ENCODE measurements around the gene KIF4A.
"Not testable (repeated sequence)": the region's sequence is repeated elsewhere in the genome, so short reads cannot be mapped to it uniquely, and the experiment has no call there.

The KIF4A gene

GRCh38 chrX:70254909-70255308, 35.0 kb upstream of the KIF4A start:
- Histone ChIP-seq H3K9ac (ENCODE audit: low read length in 5 of 5) (no peak overlapping the region), H3K4me1 (ENCODE audit: control insufficient read depth in 5 of 5, insufficient read depth in 5 of 5, low read length in 5 of 5) (peaks cover 0 to 8% (median 8%) of the 10 kb centered on the region in 5 donors), H3K4me3 (ENCODE audit: low read depth in 1 of 5, low read length in 5 of 5) (no peak overlapping the region), H3K27ac (ENCODE audit: low read depth, low read length) (no peak overlapping the region), H3K27me3 (ENCODE audit: control insufficient read depth in 5 of 5, insufficient read depth in 4 of 5, low read length in 5 of 5) (peaks cover 0 to 17% (median 3%) of the 10 kb centered on the region in 5 donors), H3K36me3 (ENCODE audit: control insufficient read depth in 5 of 5, insufficient read depth in 5 of 5, low read length in 5 of 5) (no peaks in the 10 kb centered on the region), H3K9me3 (ENCODE audit: control insufficient read depth in 5 of 5, low read length in 5 of 5) (no peaks in the 10 kb centered on the region)

GRCh38 chrX:70255452-70255851, 34.5 kb upstream of the KIF4A start:
- H3K27me3 ChIP-seq (ENCODE audit: control insufficient read depth in 5 of 5, insufficient read depth in 4 of 5, low read length in 5 of 5) = peaks cover 0 to 18% (median 4%) of the 10 kb centered on the region in 5 donors

GRCh38 chrX:70257423-70258288, 32.2 kb upstream of the KIF4A start:
- H3K9me3 ChIP-seq (ENCODE audit: control insufficient read depth in 5 of 5, low read length in 5 of 5) = peaks cover 0 to 3% (median 0%) of the 10 kb centered on the region in 5 donors
- H3K27ac ChIP-seq (ENCODE audit: low read depth, low read length) = no peak overlapping the region
- H3K36me3 ChIP-seq (ENCODE audit: control insufficient read depth in 5 of 5, insufficient read depth in 5 of 5, low read length in 5 of 5) = no peaks in the 10 kb centered on the region
- H3K9ac ChIP-seq (ENCODE audit: low read length in 5 of 5) = no peak overlapping the region
- H3K4me3 ChIP-seq (ENCODE audit: low read depth in 1 of 5, low read length in 5 of 5) = no peak overlapping the region
- peaks cover 0 to 18% (median 4%) of the 10 kb centered on the region in 5 donors for H3K27me3 ChIP-seq (ENCODE audit: control insufficient read depth in 5 of 5, insufficient read depth in 4 of 5, low read length in 5 of 5)
- H3K4me1 ChIP-seq (ENCODE audit: control insufficient read depth in 5 of 5, insufficient read depth in 5 of 5, low read length in 5 of 5) = peaks cover 0 to 8% (median 8%) of the 10 kb centered on the region in 5 donors

More at GRCh38 chrX:70255452-70255851, 34.5 kb upstream of the KIF4A start:
- Histone ChIP-seq H3K4me3 (ENCODE audit: low read depth in 1 of 5, low read length in 5 of 5) (no peak overlapping the region), H3K27ac (ENCODE audit: low read depth, low read length) (no peak overlapping the region), H3K9me3 (ENCODE audit: control insufficient read depth in 5 of 5, low read length in 5 of 5) (no peaks in the 10 kb centered on the region), H3K9ac (ENCODE audit: low read length in 5 of 5) (no peak overlapping the region), H3K4me1 (ENCODE audit: control insufficient read depth in 5 of 5, insufficient read depth in 5 of 5, low read length in 5 of 5) (peaks cover 0 to 8% (median 8%) of the 10 kb centered on the region in 5 donors), H3K36me3 (ENCODE audit: control insufficient read depth in 5 of 5, insufficient read depth in 5 of 5, low read length in 5 of 5) (no peaks in the 10 kb centered on the region)

- Histone ChIP-seq H3K36me3 (ENCODE audit: control insufficient read depth in 5 of 5, insufficient read depth in 5 of 5, low read length in 5 of 5) (no peaks in the 10 kb centered on the region), H3K4me3 (ENCODE audit: low read depth in 1 of 5, low read length in 5 of 5) (no peak within 1 kb of the TSS), H3K9ac (ENCODE audit: low read length in 5 of 5) (no peak within 1 kb of the TSS), H3K9me3 (ENCODE audit: control insufficient read depth in 5 of 5, low read length in 5 of 5) (peaks cover 0 to 5% (median 3%) of the 10 kb centered on the region in 5 donors), H3K4me1 (ENCODE audit: control insufficient read depth in 5 of 5, insufficient read depth in 5 of 5, low read length in 5 of 5) (peaks cover 0 to 8% (median 5%) of the 10 kb centered on the region in 5 donors), H3K27ac (ENCODE audit: low read depth, low read length) (no peak within 1 kb of the TSS), H3K27me3 (ENCODE audit: control insufficient read depth in 5 of 5, insufficient read depth in 4 of 5, low read length in 5 of 5) (peaks cover 0 to 21% (median 9%) of the 10 kb centered on the region in 5 donors)
Observed at GRCh38 chrX:70260104-70260503, 29.8 kb upstream of the KIF4A start, which contains the start of gene P2RY4. TSS of gene P2RY4 (minus strand) at chrX:70260204. CDS start at chrX:70259624, 580 bp downstream.

GRCh38 chrX:70262952-70263567, 26.8 kb upstream of the KIF4A start:
- Histone ChIP-seq H3K4me1 (ENCODE audit: control insufficient read depth in 5 of 5, insufficient read depth in 5 of 5, low read length in 5 of 5) (no peaks in the 10 kb centered on the region), H3K4me3 (ENCODE audit: low read depth in 1 of 5, low read length in 5 of 5) (no peak overlapping the region), H3K9ac (ENCODE audit: low read length in 5 of 5) (no peak overlapping the region), H3K9me3 (ENCODE audit: control insufficient read depth in 5 of 5, low read length in 5 of 5) (peaks cover 0 to 10% (median 3%) of the 10 kb centered on the region in 5 donors), H3K36me3 (ENCODE audit: control insufficient read depth in 5 of 5, insufficient read depth in 5 of 5, low read length in 5 of 5) (no peaks in the 10 kb centered on the region), H3K27ac (ENCODE audit: low read depth, low read length) (no peak overlapping the region), H3K27me3 (ENCODE audit: control insufficient read depth in 5 of 5, insufficient read depth in 4 of 5, low read length in 5 of 5) (peaks cover 0 to 17% (median 9%) of the 10 kb centered on the region in 5 donors)

- H3K9ac ChIP-seq (ENCODE audit: low read length in 5 of 5) = no peak overlapping the region
- no peaks in the 10 kb centered on the region for H3K36me3 ChIP-seq (ENCODE audit: control insufficient read depth in 5 of 5, insufficient read depth in 5 of 5, low read length in 5 of 5)
- H3K4me1 ChIP-seq (ENCODE audit: control insufficient read depth in 5 of 5, insufficient read depth in 5 of 5, low read length in 5 of 5) = no peaks in the 10 kb centered on the region
- H3K4me3 ChIP-seq (ENCODE audit: low read depth in 1 of 5, low read length in 5 of 5) = no peak overlapping the region
- H3K27ac ChIP-seq (ENCODE audit: low read depth, low read length) = no peak overlapping the region
- peaks cover 0 to 10% (median 3%) of the 10 kb centered on the region in 5 donors for H3K9me3 ChIP-seq (ENCODE audit: control insufficient read depth in 5 of 5, low read length in 5 of 5)
- H3K27me3 ChIP-seq (ENCODE audit: control insufficient read depth in 5 of 5, insufficient read depth in 4 of 5, low read length in 5 of 5) = peaks cover 0 to 13% (median 5%) of the 10 kb centered on the region in 5 donors
Observed at GRCh38 chrX:70264784-70265183, 25.1 kb upstream of the KIF4A start.

GRCh38 chrX:70268034-70268433, 21.9 kb upstream of the KIF4A start, which contains the start of gene ARR3:
TSS of gene ARR3 (plus strand) at chrX:70268334. CDS start at chrX:70269386, 1,052 bp downstream.
- H3K9ac ChIP-seq (ENCODE audit: low read length in 5 of 5) = no peak within 1 kb of the TSS
- no peak within 1 kb of the TSS for H3K4me3 ChIP-seq (ENCODE audit: low read depth in 1 of 5, low read length in 5 of 5)
- H3K36me3 ChIP-seq (ENCODE audit: control insufficient read depth in 5 of 5, insufficient read depth in 5 of 5, low read length in 5 of 5) = no peaks in the 10 kb centered on the region
- H3K27ac ChIP-seq (ENCODE audit: low read depth, low read length) = no peak within 1 kb of the TSS
- peaks cover 0 to 14% (median 2%) of the 10 kb centered on the region in 5 donors for H3K27me3 ChIP-seq (ENCODE audit: control insufficient read depth in 5 of 5, insufficient read depth in 4 of 5, low read length in 5 of 5)
- H3K4me1 ChIP-seq (ENCODE audit: control insufficient read depth in 5 of 5, insufficient read depth in 5 of 5, low read length in 5 of 5) = no peaks in the 10 kb centered on the region
- H3K9me3 ChIP-seq (ENCODE audit: control insufficient read depth in 5 of 5, low read length in 5 of 5) = peaks cover 0 to 6% (median under 1%) of the 10 kb centered on the region in 5 donors

GRCh38 chrX:70274029-70274428, 15.9 kb upstream of the KIF4A start:
- H3K9ac ChIP-seq (ENCODE audit: low read length in 5 of 5); H3K27ac ChIP-seq (ENCODE audit: low read depth, low read length); H3K4me3 ChIP-seq (ENCODE audit: low read depth in 1 of 5, low read length in 5 of 5); H3K9me3 ChIP-seq (ENCODE audit: control insufficient read depth in 5 of 5, low read length in 5 of 5); H3K36me3 ChIP-seq (ENCODE audit: control insufficient read depth in 5 of 5, insufficient read depth in 5 of 5, low read length in 5 of 5); H3K4me1 ChIP-seq (ENCODE audit: control insufficient read depth in 5 of 5, insufficient read depth in 5 of 5, low read length in 5 of 5): not testable (repeated sequence)
- H3K27me3 ChIP-seq (ENCODE audit: control insufficient read depth in 5 of 5, insufficient read depth in 4 of 5, low read length in 5 of 5) = peaks cover 0 to 19% (median 2%) of the 10 kb centered on the region in 5 donors

GRCh38 chrX:70279081-70279480, 10.8 kb upstream of the KIF4A start:
- Histone ChIP-seq H3K9me3 (ENCODE audit: control insufficient read depth in 5 of 5, low read length in 5 of 5) (no peaks in the 10 kb centered on the region), H3K4me1 (ENCODE audit: control insufficient read depth in 5 of 5, insufficient read depth in 5 of 5, low read length in 5 of 5) (no peaks in the 10 kb centered on the region)

GRCh38 chrX:70280573-70280972, 9.3 kb upstream of the KIF4A start:
- peaks cover 1 to 16% (median 6%) of the 10 kb centered on the region in 5 donors for H3K36me3 ChIP-seq (ENCODE audit: control insufficient read depth in 5 of 5, insufficient read depth in 5 of 5, low read length in 5 of 5)
- no peak overlapping the region for H3K4me3 ChIP-seq (ENCODE audit: low read depth in 1 of 5, low read length in 5 of 5)
- no peaks in the 10 kb centered on the region for H3K9me3 ChIP-seq (ENCODE audit: control insufficient read depth in 5 of 5, low read length in 5 of 5)
- no peaks in the 10 kb centered on the region for H3K4me1 ChIP-seq (ENCODE audit: control insufficient read depth in 5 of 5, insufficient read depth in 5 of 5, low read length in 5 of 5)
- peaks cover 0 to 22% (median 8%) of the 10 kb centered on the region in 5 donors for H3K27me3 ChIP-seq (ENCODE audit: control insufficient read depth in 5 of 5, insufficient read depth in 4 of 5, low read length in 5 of 5)
- no peak overlapping the region for H3K9ac ChIP-seq (ENCODE audit: low read length in 5 of 5)
- no peak overlapping the region for H3K27ac ChIP-seq (ENCODE audit: low read depth, low read length)

More at GRCh38 chrX:70279081-70279480, 10.8 kb upstream of the KIF4A start:
- Histone ChIP-seq H3K9ac (ENCODE audit: low read length in 5 of 5) (no peak overlapping the region), H3K27ac (ENCODE audit: low read depth, low read length) (no peak overlapping the region), H3K27me3 (ENCODE audit: control insufficient read depth in 5 of 5, insufficient read depth in 4 of 5, low read length in 5 of 5) (peaks cover 0 to 19% (median 8%) of the 10 kb centered on the region in 5 donors), H3K4me3 (ENCODE audit: low read depth in 1 of 5, low read length in 5 of 5) (no peak overlapping the region), H3K36me3 (ENCODE audit: control insufficient read depth in 5 of 5, insufficient read depth in 5 of 5, low read length in 5 of 5) (peaks cover 0 to 8% (median 0%) of the 10 kb centered on the region in 5 donors)

All from subcutaneous abdominal adipose tissue (tissue), 5 donors.